Umbilical cord (tissue), 2 donors: Measurements from ENCODE around the gene ATCAY. TPM values are rescaled to one million over a fixed set of nuclear protein-coding genes. Genes with fewer than 3 reads are reported as not detected.
"Not testable (repeated sequence)": the region's sequence is repeated elsewhere in the genome, so short reads cannot be mapped to it uniquely, and the experiment has no call there.

Experiments
- DNase-seq: peaks from one replicate; pipeline ENCODE4 v3.0.0-alpha.2; 2015; ENCODE audit warnings: low spot score
- total RNA-seq: library from RNA; depleted of rRNA; stranded (reverse); fragments of >200 nt; gene quantifications from one replicate; pipeline ENCODE4 v1.2.3, GENCODE V29; 2014; ENCODE audit warnings: low replicate concordance; ENCODE audit not compliant: insufficient read depth

ATCAY gene
- total RNA-seq, 1 donor from 2014 or later: 0.24 TPM

- peak; percentile 45 for DNase-seq
Observed at GRCh38 chr19:3899531-3900294, 19.2 kb downstream of the ATCAY start.

GRCh38 chr19:3902317-3902973 is 22.0 kb downstream of the ATCAY start:
- DNase-seq: no peak

DNA sequence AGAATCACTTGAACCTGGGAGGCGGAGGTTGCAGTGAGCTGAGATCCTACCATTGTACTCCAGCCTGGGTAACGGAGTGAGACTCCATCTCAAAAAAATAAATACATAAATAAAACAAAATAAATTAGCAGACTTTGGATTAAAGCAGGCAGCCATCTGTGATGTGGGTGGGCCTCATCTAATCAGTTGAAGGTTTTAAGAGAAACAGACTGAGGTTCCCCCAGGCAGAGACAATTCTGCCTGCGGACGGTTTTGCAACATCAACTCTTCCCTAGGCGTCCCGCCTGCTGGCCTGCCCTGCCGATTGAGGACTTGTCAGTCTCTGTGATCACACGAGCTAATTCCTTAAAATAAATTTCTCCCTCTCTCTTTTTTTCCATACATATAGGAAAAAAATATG is 23.7 kb downstream of the ATCAY start:
- no peak for DNase-seq

GRCh38 chr19:3907626-3908265 is 27.3 kb downstream of the ATCAY start:
- DNase-seq: no peak

GRCh38 chr19:3908266-3909054 is 28.0 kb downstream of the ATCAY start:
- DNase-seq: no peak

- no peak for DNase-seq
Observed at GRCh38 chr19:3910105-3910504, 29.6 kb downstream of the ATCAY start.

GRCh38 chr19:3914199-3914598 is 33.7 kb downstream of the ATCAY start:
- DNase-seq: no peak

GRCh38 chr19:3916033-3916432 is 35.5 kb downstream of the ATCAY start:
- no peak for DNase-seq

DNA sequence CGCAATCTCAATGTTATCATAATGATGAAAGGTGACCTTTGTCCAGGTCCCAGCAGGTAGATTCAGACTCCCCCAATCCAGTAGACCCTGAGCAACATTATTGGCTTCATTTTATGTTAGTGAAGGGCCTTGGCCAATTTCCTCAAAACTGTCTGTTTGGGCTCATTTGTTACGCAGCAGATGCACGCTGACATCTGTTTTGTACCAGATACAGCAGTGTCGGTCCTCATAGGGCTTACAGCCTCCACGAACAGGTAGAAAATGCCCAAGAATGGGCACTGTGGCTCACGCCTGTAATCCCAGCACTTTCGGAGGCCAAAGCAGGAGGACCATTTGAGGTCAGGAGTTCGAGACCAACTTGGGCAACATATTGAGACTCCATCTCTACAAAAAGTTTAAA is 39.3 kb downstream of the ATCAY start:
- no peak for DNase-seq

DNA sequence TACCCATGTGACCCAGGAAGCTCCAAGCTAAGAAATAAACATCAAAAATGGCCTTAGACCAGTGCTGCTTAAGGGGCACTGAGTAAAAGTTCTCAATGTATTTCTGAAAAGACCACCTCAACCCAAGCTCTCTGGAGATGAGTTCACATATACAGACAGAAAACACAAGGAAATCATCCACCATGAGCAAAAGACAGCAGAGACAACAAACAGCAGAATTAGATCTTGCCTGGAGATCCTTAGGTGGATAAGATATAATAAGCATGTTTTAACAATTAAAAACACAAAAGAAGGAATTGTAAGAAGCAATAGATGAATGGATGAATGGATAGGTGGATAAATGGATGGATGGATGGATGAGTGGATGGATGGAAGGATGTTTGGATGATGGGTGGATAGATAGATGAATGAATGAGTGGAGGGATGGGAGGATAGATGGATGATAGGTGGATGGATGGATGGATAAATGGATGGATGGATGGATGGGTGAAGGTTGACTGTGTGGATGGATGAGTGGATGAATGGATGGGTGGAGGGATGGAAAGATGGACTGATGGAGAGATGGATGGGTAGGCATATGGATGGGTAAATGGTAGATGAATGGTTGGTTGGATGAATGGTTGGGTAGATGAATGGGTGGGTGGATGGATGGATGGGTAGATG is 42.7 kb downstream of the ATCAY start:
- DNase-seq: no peak

DNA sequence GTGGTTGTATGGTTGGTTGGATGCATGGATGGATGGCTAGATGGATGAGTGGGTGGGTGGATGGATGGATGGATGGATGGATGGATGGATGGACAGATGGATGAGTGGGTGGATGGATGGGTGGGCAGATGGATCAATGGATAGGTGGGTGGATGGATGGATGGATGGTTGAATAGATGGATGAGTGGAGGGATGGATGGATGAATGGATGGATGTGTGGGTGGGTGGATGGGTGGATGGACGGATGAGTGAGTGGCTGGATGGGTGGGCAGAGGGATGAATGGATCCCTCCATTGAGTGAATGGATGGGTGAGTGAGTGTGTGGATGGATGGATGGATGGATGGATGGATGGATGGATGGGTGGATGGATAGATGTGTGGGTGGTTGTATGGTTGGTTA is 43.4 kb downstream of the ATCAY start:
- DNase-seq: no peak

GRCh38 chr19:3931041-3931440 is 50.6 kb downstream of the ATCAY start:
- DNase-seq: no peak

GRCh38 chr19:3932931-3933810 is 52.7 kb downstream of the ATCAY start, which contains the start of gene NMRK2:
Gene NMRK2, plus strand, starts transcription at chr19:3933069. Its CDS starts 603 bp downstream, at chr19:3933672.
- no peak for DNase-seq

DNA sequence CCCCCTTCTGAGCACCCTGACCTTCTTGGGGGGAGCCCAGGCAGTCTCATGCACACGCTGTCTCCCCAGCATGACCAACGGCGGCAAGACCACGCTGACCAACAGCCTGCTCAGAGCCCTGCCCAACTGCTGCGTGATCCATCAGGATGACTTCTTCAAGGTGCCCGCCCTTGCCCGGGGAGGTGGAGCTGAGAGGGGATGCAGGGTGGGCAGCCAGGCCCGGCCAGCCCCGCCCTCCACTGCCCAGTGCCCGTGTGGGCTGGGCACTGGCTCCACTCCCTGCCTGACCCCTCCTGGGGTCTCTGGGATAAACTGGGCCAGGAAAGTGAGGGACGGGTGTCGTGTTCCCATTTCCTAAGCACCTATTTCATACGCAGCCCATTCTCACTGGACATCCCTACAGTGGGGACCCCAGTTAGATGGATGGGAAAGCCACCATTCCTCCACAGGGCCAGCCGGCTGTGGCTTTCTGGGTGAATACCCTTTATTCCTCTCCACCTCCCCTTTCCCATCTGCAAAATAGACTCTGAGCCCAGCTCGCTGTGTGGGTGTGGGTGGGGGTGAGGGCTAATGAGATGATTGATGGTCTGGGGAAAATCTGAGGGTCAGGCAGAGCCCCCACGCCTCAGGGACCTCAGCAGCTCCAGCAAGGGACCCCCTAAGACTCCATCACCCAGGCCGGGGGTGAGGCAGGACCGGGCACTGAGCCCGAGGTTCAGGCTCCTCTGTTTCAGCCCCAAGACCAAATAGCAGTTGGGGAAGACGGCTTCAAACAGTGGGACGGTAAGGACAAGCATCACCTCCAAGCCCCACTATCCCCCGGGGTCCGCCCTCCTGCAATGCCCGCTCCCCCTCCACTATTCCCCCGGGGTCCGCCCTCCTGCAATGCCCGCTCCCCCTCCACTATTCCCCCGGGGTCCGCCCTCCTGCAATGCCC is 56.3 kb downstream of the ATCAY start:
- no peak for DNase-seq

DNA sequence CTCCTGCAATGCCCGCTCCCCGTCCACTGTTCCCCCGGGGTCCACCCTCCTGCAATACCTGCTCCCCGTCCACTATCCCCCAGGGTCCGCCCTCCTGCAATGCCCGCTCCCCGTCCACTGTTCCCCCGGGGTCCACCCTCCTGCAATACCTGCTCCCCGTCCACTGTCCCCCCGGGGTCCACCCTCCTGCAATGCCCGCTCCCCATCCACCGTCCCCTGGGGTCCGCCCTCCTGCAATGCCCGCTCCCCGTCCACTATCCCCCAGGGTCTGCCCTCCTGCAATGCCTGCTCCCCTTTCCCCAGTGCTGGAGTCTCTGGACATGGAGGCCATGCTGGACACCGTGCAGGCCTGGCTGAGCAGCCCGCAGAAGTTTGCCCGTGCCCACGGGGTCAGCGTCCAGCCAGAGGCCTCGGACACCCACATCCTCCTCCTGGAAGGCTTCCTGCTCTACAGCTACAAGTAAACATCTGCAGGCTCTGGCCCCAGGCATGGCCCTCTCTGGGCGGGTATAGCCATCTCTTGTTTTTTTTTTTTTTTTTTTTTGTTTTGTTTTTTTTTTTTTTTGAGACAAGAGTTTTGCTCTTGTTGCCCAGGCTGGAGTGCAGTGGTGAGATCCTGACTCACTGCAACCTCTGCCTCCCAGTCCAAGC is 57.9 kb downstream of the ATCAY start:
- not testable (repeated sequence) for DNase-seq

GRCh38 chr19:3942790-3943409 is 62.4 kb downstream of the ATCAY start:
- DNase-seq: no peak

DNA sequence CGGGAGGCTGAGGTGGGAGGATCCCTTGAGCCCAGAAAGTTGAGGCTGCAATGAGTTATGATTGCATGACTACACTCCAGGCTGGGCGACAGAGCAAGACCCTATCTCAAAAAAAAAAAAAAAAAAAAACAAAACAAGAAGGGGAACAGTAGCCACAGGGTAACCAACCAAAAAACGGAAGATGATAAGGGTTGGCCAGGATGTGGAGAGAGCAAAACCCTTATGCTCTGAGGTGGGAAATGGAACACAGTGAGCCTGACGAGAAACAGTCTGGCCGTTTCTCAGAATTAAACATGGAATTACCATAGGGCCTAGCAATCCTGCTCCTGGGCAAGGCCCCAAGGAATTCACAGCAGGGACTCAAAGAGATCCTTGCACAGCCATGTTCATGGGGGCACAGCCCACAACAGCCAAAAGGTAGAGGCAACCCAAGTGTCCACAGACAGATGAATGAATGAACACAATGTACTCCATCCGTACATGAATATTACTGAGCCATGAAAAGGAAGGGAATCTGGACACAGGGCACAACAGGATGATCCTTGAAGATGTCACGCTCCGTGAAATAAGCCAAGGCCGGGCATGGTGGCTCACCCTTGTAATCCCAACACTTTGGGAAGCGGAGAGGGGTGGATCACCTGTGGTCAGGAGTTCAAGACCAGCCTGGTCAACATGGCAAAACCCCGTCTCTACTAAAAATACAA is 63.7 kb downstream of the ATCAY start:
- no peak for DNase-seq

GRCh38 chr19:3945838-3946237 is 65.4 kb downstream of the ATCAY start:
- DNase-seq: no peak
